Right atrium auricular region (tissue), 2 donors: Measurements from ENCODE around the gene RUNX2. TPM values are rescaled to one million over a fixed set of nuclear protein-coding genes. Genes with fewer than 3 reads are reported as not detected.

Experiments
- DNase-seq: peaks from one replicate; pipeline ENCODE4 v3.0.0-alpha.2; 2019; ENCODE audit warnings: low spot score
- H3K27ac ChIP-seq, 2 donors: fragments of 200-600 bp; sonication (generic); 1 replicate in 1 of 2; 2 replicates in 1 of 2; pipeline ENCODE4 v1.5.1; 2016 to 2019
- H3K27me3 ChIP-seq, 2 donors: fragments of 200-600 bp; sonication (generic); one replicate each; pipeline versions ENCODE4 v1.5.1 to v1.6.0; 2017 to 2019
- H3K36me3 ChIP-seq: fragments of 200-600 bp; sonication (generic); one replicate; pipeline ENCODE4 v1.5.1; 2016
- H3K4me1 ChIP-seq, 2 donors: fragments of 200-600 bp; sonication (generic); one replicate each; pipeline versions ENCODE4 v1.5.1 to v1.6.0; 2017 to 2019
- H3K4me3 ChIP-seq, 2 donors: fragments of 200-600 bp; sonication (generic); 1 replicate in 1 of 2; 2 replicates in 1 of 2; pipeline ENCODE4 v1.5.1; 2017 to 2019; ENCODE audit warnings: mild to moderate bottlenecking in 1 of 2, moderate library complexity in 1 of 2
- H3K9me3 ChIP-seq, 2 donors: fragments of 200-600 bp; sonication (generic); one replicate each; pipeline ENCODE4 v1.5.1; 2019
- total RNA-seq, 2 donors: library from RNA; depleted of rRNA; stranded (reverse); fragments of >200 nt; gene quantifications; one replicate each; pipeline ENCODE4 v1.1.0, GENCODE V29; 2016
- TF ChIP-seq, protein P1 (sequence below), 2 donors: fragments of 200-600 bp; sonication (generic); IDR thresholded peaks; one replicate each; pipeline ENCODE4 v1.5.1; 2019; ENCODE audit warnings: antibody characterized with exemption in 2 of 2

RUNX2 gene
- total RNA-seq, 2 donors from 2014 or later, result 0.55 to 0.85 TPM

DNA sequence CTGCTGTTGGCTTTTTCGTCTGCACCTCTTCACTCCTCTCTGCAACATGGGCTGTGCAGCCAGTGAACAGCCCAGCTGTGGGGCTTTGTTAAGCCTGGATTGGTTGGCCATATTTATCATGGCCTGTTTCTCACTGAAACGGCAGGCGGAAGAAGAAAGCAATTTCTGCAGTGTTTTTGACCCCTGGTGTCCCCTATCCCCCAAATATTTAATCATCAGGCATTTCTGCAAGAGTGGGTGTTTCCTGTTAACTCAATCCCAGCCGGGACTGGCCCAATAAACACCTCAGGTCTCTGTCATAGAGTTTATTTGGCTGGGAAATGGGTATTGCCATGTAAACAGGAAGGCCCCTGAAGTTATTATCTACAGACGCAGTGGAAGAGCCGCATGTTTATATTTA, 224.4 kb downstream of the RUNX2 start:
- H3K27me3 ChIP-seq, result no peaks in the 10 kb centered on the region
- H3K27ac ChIP-seq, result no peak overlapping the region
- H3K9me3 ChIP-seq, result no peaks in the 10 kb centered on the region
- H3K36me3 ChIP-seq, result no peaks in the 10 kb centered on the region
- DNase-seq, result no peak
- peaks cover 0 to 12% of the 10 kb centered on the region in 2 donors for H3K4me1 ChIP-seq
- TF ChIP-seq, protein P1, sequence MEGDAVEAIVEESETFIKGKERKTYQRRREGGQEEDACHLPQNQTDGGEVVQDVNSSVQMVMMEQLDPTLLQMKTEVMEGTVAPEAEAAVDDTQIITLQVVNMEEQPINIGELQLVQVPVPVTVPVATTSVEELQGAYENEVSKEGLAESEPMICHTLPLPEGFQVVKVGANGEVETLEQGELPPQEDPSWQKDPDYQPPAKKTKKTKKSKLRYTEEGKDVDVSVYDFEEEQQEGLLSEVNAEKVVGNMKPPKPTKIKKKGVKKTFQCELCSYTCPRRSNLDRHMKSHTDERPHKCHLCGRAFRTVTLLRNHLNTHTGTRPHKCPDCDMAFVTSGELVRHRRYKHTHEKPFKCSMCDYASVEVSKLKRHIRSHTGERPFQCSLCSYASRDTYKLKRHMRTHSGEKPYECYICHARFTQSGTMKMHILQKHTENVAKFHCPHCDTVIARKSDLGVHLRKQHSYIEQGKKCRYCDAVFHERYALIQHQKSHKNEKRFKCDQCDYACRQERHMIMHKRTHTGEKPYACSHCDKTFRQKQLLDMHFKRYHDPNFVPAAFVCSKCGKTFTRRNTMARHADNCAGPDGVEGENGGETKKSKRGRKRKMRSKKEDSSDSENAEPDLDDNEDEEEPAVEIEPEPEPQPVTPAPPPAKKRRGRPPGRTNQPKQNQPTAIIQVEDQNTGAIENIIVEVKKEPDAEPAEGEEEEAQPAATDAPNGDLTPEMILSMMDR (IDR thresholded peaks at IDR 0.05), result no peak
- no peak overlapping the region for H3K4me3 ChIP-seq

DNA sequence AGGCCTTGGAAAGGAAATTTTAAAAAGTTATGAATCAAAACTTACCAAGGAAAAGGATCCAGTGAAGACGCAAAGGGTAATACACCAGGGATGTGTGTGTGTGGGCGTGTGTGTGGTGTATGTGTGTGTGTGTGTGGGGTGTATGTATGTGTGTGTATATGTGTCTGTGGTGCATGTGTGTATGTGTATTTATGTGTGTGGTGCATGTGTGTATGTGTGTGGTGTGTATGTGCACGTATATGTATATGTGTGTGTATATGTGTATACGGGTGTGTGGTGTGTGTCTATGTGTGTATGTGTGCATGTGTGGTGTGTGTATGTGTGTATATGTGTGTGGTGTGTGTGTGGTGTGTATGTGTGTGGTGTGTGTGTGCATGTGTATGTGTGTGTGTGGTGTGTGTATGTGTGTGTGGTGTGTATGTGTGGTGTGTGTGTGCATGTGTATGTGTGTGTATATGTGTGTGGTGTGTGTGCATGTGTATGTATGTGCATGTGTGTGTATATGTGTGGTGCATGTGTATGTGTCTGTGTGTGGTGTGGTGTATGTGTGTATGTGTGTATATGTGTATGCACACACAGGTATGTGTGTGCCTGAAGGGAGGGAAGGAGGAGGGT, 225.7 kb downstream of the RUNX2 start:
- Histone ChIP-seq H3K4me3 (no peak overlapping the region), H3K9me3 (no peaks in the 10 kb centered on the region), H3K27me3 (no peaks in the 10 kb centered on the region), H3K27ac (no peak overlapping the region), H3K4me1 (peaks cover 0 to 12% of the 10 kb centered on the region in 2 donors), H3K36me3 (no peaks in the 10 kb centered on the region)
- TF ChIP-seq, protein P1 (IDR thresholded peaks at IDR 0.05), result no peak
- no peak for DNase-seq

DNA sequence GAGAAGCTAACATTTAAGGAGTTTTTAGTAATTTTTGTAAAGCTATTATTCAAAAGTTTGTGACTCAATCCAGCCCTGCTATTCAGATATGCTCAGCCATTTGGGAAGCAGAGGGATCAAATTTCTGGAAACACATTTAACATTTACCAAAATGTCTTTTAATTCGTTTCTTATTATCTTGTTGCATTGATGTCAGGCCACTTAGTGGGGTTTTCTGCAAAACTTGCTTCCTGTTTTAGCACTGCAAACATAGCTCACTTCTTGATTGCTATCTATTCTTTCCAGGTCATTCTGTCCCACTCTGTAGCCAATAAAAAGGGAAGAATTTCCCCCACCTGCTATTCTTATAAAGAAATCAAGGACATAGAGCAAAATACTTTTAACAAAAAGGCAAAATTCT, 226.5 kb downstream of the RUNX2 start:
- H3K27me3 ChIP-seq, result no peaks in the 10 kb centered on the region
- no peak for DNase-seq
- TF ChIP-seq, protein P1 (IDR thresholded peaks at IDR 0.05), result no peak
- no peaks in the 10 kb centered on the region for H3K36me3 ChIP-seq
- peaks cover 0 to 12% of the 10 kb centered on the region in 2 donors for H3K4me1 ChIP-seq
- no peak overlapping the region for H3K4me3 ChIP-seq
- H3K9me3 ChIP-seq, result no peaks in the 10 kb centered on the region
- H3K27ac ChIP-seq, result no peak overlapping the region

DNA sequence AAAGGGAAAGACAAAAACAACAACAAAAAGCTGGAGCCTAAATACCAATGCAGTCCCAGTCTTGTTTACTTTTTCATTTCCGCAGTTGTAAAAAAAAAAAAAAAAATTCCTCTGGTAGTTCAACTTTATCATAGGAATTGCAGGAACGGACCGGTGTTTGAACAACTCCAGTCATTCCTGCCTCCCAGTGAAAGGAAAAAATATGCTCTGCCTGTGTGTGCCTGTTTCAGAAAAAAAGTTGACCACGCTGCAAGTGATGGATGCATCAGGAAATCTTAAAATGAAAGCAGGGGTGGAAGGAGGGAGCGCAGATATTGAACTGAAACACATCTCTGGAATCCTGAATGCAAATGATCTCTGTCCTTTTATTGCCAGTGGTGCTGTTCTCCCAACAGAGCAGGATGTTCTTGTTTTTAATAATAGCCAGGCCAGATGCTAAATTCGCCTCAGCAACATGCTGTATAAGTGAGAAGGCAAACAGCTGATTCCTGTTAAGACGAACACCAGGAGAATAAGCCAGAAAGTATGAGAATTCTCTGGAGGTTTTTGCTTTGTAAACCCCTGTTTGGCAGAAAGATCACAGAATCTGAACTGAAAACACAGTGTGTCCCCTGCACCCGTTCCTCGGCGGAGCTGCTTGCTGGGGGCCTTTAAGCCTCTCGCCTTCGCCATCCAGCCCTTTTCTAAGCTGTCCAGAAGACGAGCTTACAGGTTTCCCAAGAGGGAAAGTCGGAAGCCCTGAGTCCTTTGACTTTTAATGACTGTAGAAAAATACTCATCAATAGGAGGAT, 228.0 kb downstream of the RUNX2 start:
- Histone ChIP-seq H3K27me3 (no peaks in the 10 kb centered on the region), H3K27ac (peak overlapping the region; percentile 22 to 45), H3K36me3 (no peaks in the 10 kb centered on the region), H3K9me3 (no peaks in the 10 kb centered on the region), H3K4me1 (peaks cover 0 to 12% of the 10 kb centered on the region in 2 donors), H3K4me3 (peak overlapping the region in 1 of 2 donors; percentile 17)
- no peak for DNase-seq
- TF ChIP-seq, protein P1 (IDR thresholded peaks at IDR 0.05), result no peak

DNA sequence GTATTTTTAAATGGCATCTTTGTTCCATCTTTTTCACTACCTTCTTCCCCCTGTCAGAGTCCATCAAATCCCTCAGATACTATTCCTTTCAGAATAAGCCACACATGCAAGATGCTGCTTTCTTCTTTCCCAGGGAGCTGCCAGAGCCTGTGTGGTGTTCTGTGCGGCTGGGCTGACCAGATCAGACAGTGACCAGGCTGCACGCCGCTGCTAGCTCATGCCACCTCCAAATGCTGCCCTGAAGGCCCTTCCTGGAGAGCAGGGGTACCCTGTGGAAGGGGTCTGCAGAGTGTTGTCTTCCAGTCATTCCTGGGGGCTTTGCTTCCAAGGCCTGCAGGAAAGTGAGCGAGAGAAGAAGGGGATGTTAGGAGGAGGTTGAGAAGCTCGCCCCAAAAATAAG, 228.7 kb downstream of the RUNX2 start:
- no peaks in the 10 kb centered on the region for H3K27me3 ChIP-seq
- TF ChIP-seq, protein P1 (IDR thresholded peaks at IDR 0.05), result no peak
- DNase-seq, result no peak
- H3K27ac ChIP-seq, result peak overlapping the region in 1 of 2 donors; percentile 22
- H3K4me1 ChIP-seq, result peaks cover 0 to 12% of the 10 kb centered on the region in 2 donors
- H3K36me3 ChIP-seq, result no peaks in the 10 kb centered on the region
- no peak overlapping the region for H3K4me3 ChIP-seq
- H3K9me3 ChIP-seq, result no peaks in the 10 kb centered on the region
